Testis (tissue), 2 donors: ENCODE data around the gene TRUB1.

Experiments
- CTCF ChIP-seq, 3 experiments: fragments of 450-650 bp in 2 of 3; fragments of 200-600 bp in 1 of 3; sonication (generic) in 1 of 3; IDR thresholded peaks; one replicate each; pipeline ENCODE4 v1.5.1; 2016 to 2019; ENCODE audit warnings: antibody characterized with exemption in 3 of 3, mild to moderate bottlenecking in 2 of 3, moderate library complexity in 1 of 3
- POLR2A ChIP-seq: fragments of 450-650 bp; IDR thresholded peaks from one replicate; pipeline ENCODE4 v1.6.1; 2017; ENCODE audit warnings: antibody characterized with exemption, mild to moderate bottlenecking, moderate library complexity

DNA sequence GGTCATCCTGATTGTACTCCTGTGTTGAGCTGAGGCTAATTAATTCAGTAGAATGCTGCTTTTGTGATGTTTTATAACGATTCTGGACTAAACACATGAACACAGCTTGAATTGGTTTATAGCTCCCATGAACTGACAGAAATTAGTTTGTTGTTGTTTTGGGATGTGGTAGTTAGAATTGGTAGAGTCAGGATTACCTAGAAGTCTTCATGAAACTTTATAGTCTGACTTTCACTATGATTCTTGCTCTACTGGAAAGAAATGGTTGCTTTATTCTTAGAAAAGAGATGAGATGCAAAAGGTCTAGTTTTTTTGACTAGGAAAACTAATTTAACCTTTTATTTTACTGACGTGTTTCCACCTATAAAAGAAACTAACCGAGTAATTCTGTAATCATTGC lies 23.4 kb upstream of the TRUB1 start:
- TF ChIP-seq CTCF (IDR thresholded peaks at IDR 0.05) (no peak), POLR2A (no peak)
